ENCODE results near the gene AUTS2.

GRCh38 chr7:69880840-69881239 lies 282.6 kb downstream of the AUTS2 start:
- TF ChIP-seq PHF8 (IDR thresholded peaks at IDR 0.05; ENCODE audit: borderline replicate concordance, low read length) (no peak), IRF1 (CRISPR knock-in tag; IDR thresholded peaks at IDR 0.05; ENCODE audit: borderline replicate concordance) (no peak), ZBTB7A (IDR thresholded peaks at IDR 0.05; ENCODE audit: borderline replicate concordance, control insufficient read depth, low read depth, low read length) (no peak), CTCF (IDR thresholded peaks at IDR 0.05 in 2 of 3, conservative IDR thresholded peaks at IDR 0.05 in 1 of 3; ENCODE audit: insufficient read depth in 2 of 3, low read depth in 1 of 3, low read length in 3 of 3) (no peak), ZBTB33 (CRISPR knock-in tag; IDR thresholded peaks at IDR 0.05) (no peak)
